Astrocyte of the hippocampus (primary cell): ENCODE measurements around the gene RABGAP1L.
"Not testable (repeated sequence)": the region's sequence is repeated elsewhere in the genome, so short reads cannot be mapped to it uniquely, and the experiment has no call there.

Experiments used
- DNase-seq: peaks from one replicate; pipeline ENCODE4 v3.0.0; 2011; ENCODE audit warnings: low read depth, low spot score

The RABGAP1L gene

GRCh38 chr1:174159252-174160108 is at the start of gene RABGAP1L:
Gene RABGAP1L, plus strand, starts transcription at chr1:174159520.
- peak; percentile 98 for DNase-seq

GRCh38 chr1:174110053-174110452 is 49.3 kb upstream of the RABGAP1L start:
- no peak for DNase-seq

GRCh38 chr1:174112489-174113162 is 46.7 kb upstream of the RABGAP1L start:
- no peak for DNase-seq

- DNase-seq: no peak
Measured at GRCh38 chr1:174114106-174114505, 45.2 kb upstream of the RABGAP1L start.

- peak; percentile 33 for DNase-seq
Measured at GRCh38 chr1:174114788-174115448, 44.4 kb upstream of the RABGAP1L start.

- DNase-seq: no peak
Measured at GRCh38 chr1:174116042-174116441, 43.3 kb upstream of the RABGAP1L start.

GRCh38 chr1:174118751-174119150 is 40.6 kb upstream of the RABGAP1L start:
- no peak for DNase-seq

- not testable (repeated sequence) for DNase-seq
Measured at GRCh38 chr1:174122318-174122717, 37.0 kb upstream of the RABGAP1L start.

GRCh38 chr1:174123843-174124242 is 35.5 kb upstream of the RABGAP1L start:
- DNase-seq: no peak

GRCh38 chr1:174127176-174127575 is 32.1 kb upstream of the RABGAP1L start:
- not testable (repeated sequence) for DNase-seq

GRCh38 chr1:174131032-174131638 is 28.2 kb upstream of the RABGAP1L start:
- DNase-seq: no peak

- no peak for DNase-seq
Measured at GRCh38 chr1:174134003-174134659, 25.2 kb upstream of the RABGAP1L start.

- DNase-seq: no peak
Measured at GRCh38 chr1:174135211-174135610, 24.1 kb upstream of the RABGAP1L start.

- DNase-seq: no peak
Measured at GRCh38 chr1:174136714-174137113, 22.6 kb upstream of the RABGAP1L start.

GRCh38 chr1:174142836-174143235 is 16.5 kb upstream of the RABGAP1L start:
- no peak for DNase-seq

GRCh38 chr1:174143727-174144396 is 15.5 kb upstream of the RABGAP1L start:
- not testable (repeated sequence) for DNase-seq

- DNase-seq: not testable (repeated sequence)
Measured at GRCh38 chr1:174144397-174144783, 14.9 kb upstream of the RABGAP1L start.

- DNase-seq: no peak
Measured at GRCh38 chr1:174149216-174149615, 10.1 kb upstream of the RABGAP1L start.

GRCh38 chr1:174150499-174150898 is 8.8 kb upstream of the RABGAP1L start:
- no peak for DNase-seq

GRCh38 chr1:174152427-174152826 is 6.9 kb upstream of the RABGAP1L start:
- no peak for DNase-seq
